CD8-positive, alpha-beta memory T cell (primary cell): ENCODE results near the gene PDLIM4. TPM values are rescaled to one million over a fixed set of nuclear protein-coding genes. Genes with fewer than 3 reads are reported as not detected.

Source experiments
- CTCF ChIA-PET: fragments of 350-600 bp; sonication (Branson Sonifier 250); formaldehyde crosslinking; loops from one replicate; lab custom pipeline; 2021; ENCODE audit warnings: antibody characterized with exemption; lab: Charles Lee
- POLR2A ChIA-PET: fragments of 350-600 bp; sonication (Branson Sonifier 250); formaldehyde crosslinking; loops from one replicate; lab custom pipeline; 2021; ENCODE audit warnings: antibody characterized with exemption; lab: Charles Lee
- DNase-seq, 5 donors: peaks; one replicate each; pipeline versions ENCODE4 v3.0.0 to v3.0.0-alpha.2; 2020 to 2022; ENCODE audit warnings: mixed read lengths in 1 of 5
- H3K27ac ChIP-seq: one replicate; pipeline ENCODE4 v1.7.0; 2013; ENCODE audit warnings: low read depth, mild to moderate bottlenecking, low read length, moderate library complexity
- H3K27me3 ChIP-seq: 2 replicates; pipeline ENCODE4 v1.7.0; 2013; ENCODE audit warnings: low read length, mild to moderate bottlenecking; ENCODE audit not compliant: insufficient read depth, poor library complexity, severe bottlenecking
- H3K36me3 ChIP-seq: 2 replicates; pipeline ENCODE4 v1.7.0; 2013; ENCODE audit warnings: mild to moderate bottlenecking, low read length, moderate library complexity; ENCODE audit not compliant: insufficient read depth
- H3K4me1 ChIP-seq: 2 replicates; pipeline ENCODE4 v1.7.0; 2013; ENCODE audit warnings: mild to moderate bottlenecking, low read length, moderate library complexity; ENCODE audit not compliant: insufficient read depth
- H3K4me3 ChIP-seq: 2 replicates; pipeline ENCODE4 v1.7.0; 2013; ENCODE audit warnings: mild to moderate bottlenecking, low read length
- H3K9me3 ChIP-seq: 2 replicates; pipeline ENCODE4 v1.7.0; 2013; ENCODE audit warnings: mild to moderate bottlenecking, low read length
- H3K27ac Mint-ChIP-seq, 8 donors: one replicate each; pipeline ENCODE4 v1.8.0; 2020 to 2021; ENCODE audit warnings: mixed read lengths in 8 of 8, mild to moderate bottlenecking in 6 of 8, inconsistent platforms in 3 of 8, moderate library complexity in 3 of 8
- H3K27me3 Mint-ChIP-seq, 2 donors: one replicate each; pipeline ENCODE4 v1.8.0; 2020 to 2021; ENCODE audit warnings: mixed read lengths in 2 of 2, mild to moderate bottlenecking in 1 of 2, moderate library complexity in 1 of 2
- H3K36me3 Mint-ChIP-seq, 3 donors: one replicate each; pipeline ENCODE4 v1.8.0; 2020 to 2021; ENCODE audit warnings: mixed read lengths in 3 of 3, inconsistent platforms in 1 of 3, mild to moderate bottlenecking in 1 of 3
- H3K4me1 Mint-ChIP-seq, 3 donors: one replicate each; pipeline ENCODE4 v1.8.0; 2020 to 2021; ENCODE audit warnings: mixed read lengths in 3 of 3, inconsistent platforms in 1 of 3, mild to moderate bottlenecking in 1 of 3
- H3K4me3 Mint-ChIP-seq, 7 donors: one replicate each; pipeline ENCODE4 v1.8.0; 2020 to 2021; ENCODE audit warnings: mixed read lengths in 7 of 7, mild to moderate bottlenecking in 6 of 7, moderate library complexity in 4 of 7, inconsistent platforms in 2 of 7
- H3K9me3 Mint-ChIP-seq, 5 donors: one replicate each; pipeline ENCODE4 v1.8.0; 2020 to 2022; ENCODE audit warnings: mixed read lengths in 5 of 5, mild to moderate bottlenecking in 3 of 5, moderate library complexity in 2 of 5, inconsistent platforms in 1 of 5
- polyA plus RNA-seq: library from polyadenylated mRNA; unstranded; fragments of 300-500 nt; fragmentation: Illumina TruSeq; gene quantifications from one replicate; pipeline ENCODE4 v1.2.3, GENCODE V29; 2021
- total RNA-seq, 2 experiments: library from RNA; stranded (reverse); gene quantifications; one replicate each; pipeline ENCODE4 v1.2.3, GENCODE V29; 2021

Gene PDLIM4
- total and polyA plus RNA-seq, 3 experiments from 2014 or later = 0.39 to 1.4 TPM; not detected in 1

- Mint-ChIP-seq H3K36me3 (no peaks in the 10 kb centered on the region), H3K9me3 (no peaks in the 10 kb centered on the region), H3K27ac (no peak overlapping the region), H3K4me1 (peaks cover 1 to 17% (median 14%) of the 10 kb centered on the region in 3 donors), H3K27me3 (peaks cover 15 to 25% of the 10 kb centered on the region in 2 donors), H3K4me3 (no peak overlapping the region)
- no peaks in the 10 kb centered on the region for H3K27me3 ChIP-seq
- H3K4me3 ChIP-seq = no peak overlapping the region
- no peak for DNase-seq
- no peaks in the 10 kb centered on the region for H3K9me3 ChIP-seq
- H3K4me1 ChIP-seq = peaks cover 14% of the 10 kb centered on the region
- POLR2A ChIA-PET = no interaction called here
- no peak overlapping the region for H3K27ac ChIP-seq
- CTCF ChIA-PET = interaction anchor here (3.6 kb wide), 1 partner anchor 14 kb away, joined by 22 read pairs; no protein-coding TSS in a partner anchor
- H3K36me3 ChIP-seq = no peaks in the 10 kb centered on the region
Measured at GRCh38 chr5:132224716-132225115, 32.8 kb upstream of the PDLIM4 start.

- H3K9me3 Mint-ChIP-seq = no peaks in the 10 kb centered on the region
- ChIA-PET POLR2A (no interaction called here), CTCF (interaction anchor here (3.6 kb wide), 1 partner anchor 13 kb away, joined by 22 read pairs; no protein-coding TSS in a partner anchor)
- no peak overlapping the region for H3K27ac Mint-ChIP-seq
- H3K4me1 Mint-ChIP-seq = peaks cover 1 to 17% (median 16%) of the 10 kb centered on the region in 3 donors
- Histone ChIP-seq H3K27ac (no peak overlapping the region), H3K9me3 (no peaks in the 10 kb centered on the region), H3K4me1 (peaks cover 14% of the 10 kb centered on the region), H3K4me3 (no peak overlapping the region), H3K36me3 (no peaks in the 10 kb centered on the region), H3K27me3 (no peaks in the 10 kb centered on the region)
- no peaks in the 10 kb centered on the region for H3K36me3 Mint-ChIP-seq
- peaks cover 15 to 29% of the 10 kb centered on the region in 2 donors for H3K27me3 Mint-ChIP-seq
- peak overlapping the region in 5 of 7 donors; percentile 16 to 47 (median 33) for H3K4me3 Mint-ChIP-seq
- peak in 1 of 5 donors; percentile 30 for DNase-seq
Measured at GRCh38 chr5:132225165-132226032, 32.1 kb upstream of the PDLIM4 start.

GRCh38 chr5:132226516-132227234, 30.8 kb upstream of the PDLIM4 start:
- peaks cover 15 to 35% of the 10 kb centered on the region in 2 donors for H3K27me3 Mint-ChIP-seq
- Histone ChIP-seq H3K9me3 (no peaks in the 10 kb centered on the region), H3K27ac (peak overlapping the region; percentile 53), H3K4me1 (peaks cover 14% of the 10 kb centered on the region), H3K4me3 (peak overlapping the region; percentile 7), H3K36me3 (no peaks in the 10 kb centered on the region), H3K27me3 (no peaks in the 10 kb centered on the region)
- peaks cover 3 to 17% (median 16%) of the 10 kb centered on the region in 3 donors for H3K4me1 Mint-ChIP-seq
- H3K27ac Mint-ChIP-seq = peak overlapping the region in 2 of 8 donors; percentile 16 to 26
- H3K36me3 Mint-ChIP-seq = no peaks in the 10 kb centered on the region
- POLR2A ChIA-PET = no interaction called here
- peak overlapping the region; percentile 21 to 68 (median 64) for H3K4me3 Mint-ChIP-seq
- no peak for DNase-seq
- CTCF ChIA-PET = interaction anchor here (3.6 kb wide), 1 partner anchor 12 kb away, joined by 22 read pairs; no protein-coding TSS in a partner anchor
- H3K9me3 Mint-ChIP-seq = no peaks in the 10 kb centered on the region

DNA sequence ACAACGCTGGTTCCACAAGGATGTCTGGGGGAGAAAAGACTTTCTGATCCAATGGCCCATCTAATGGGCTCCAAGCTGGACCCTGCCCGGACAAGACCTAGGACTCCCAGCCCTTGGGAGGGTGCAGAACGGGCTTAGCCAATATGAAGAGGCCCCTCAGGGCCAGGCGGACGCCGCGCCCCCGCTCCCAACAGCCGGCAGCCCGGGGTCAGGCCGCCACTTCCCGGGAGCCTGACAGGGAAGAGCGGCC, 30.3 kb upstream of the PDLIM4 start:
- Histone ChIP-seq H3K27ac (peak overlapping the region; percentile 53), H3K36me3 (no peaks in the 10 kb centered on the region), H3K4me3 (peak overlapping the region; percentile 7), H3K27me3 (no peaks in the 10 kb centered on the region), H3K9me3 (no peaks in the 10 kb centered on the region), H3K4me1 (peaks cover 14% of the 10 kb centered on the region)
- no peak for DNase-seq
- Mint-ChIP-seq H3K4me3 (peak overlapping the region in 5 of 7 donors; percentile 21 to 68 (median 41)), H3K9me3 (no peaks in the 10 kb centered on the region), H3K27ac (no peak overlapping the region), H3K27me3 (peaks cover 15 to 35% of the 10 kb centered on the region in 2 donors), H3K36me3 (no peaks in the 10 kb centered on the region), H3K4me1 (peaks cover 3 to 17% (median 16%) of the 10 kb centered on the region in 3 donors)
- ChIA-PET POLR2A (no interaction called here), CTCF (interaction anchor here (1.0 to 3.6 kb wide), 3 partner anchors 10 to 12 kb away, joined by 3 to 22 read pairs (median 4); no protein-coding TSS in a partner anchor)

- Histone ChIP-seq H3K27ac (peak within 1 kb of the TSS; percentile 53), H3K36me3 (no peaks in the 10 kb centered on the region), H3K4me1 (peaks cover 14% of the 10 kb centered on the region), H3K27me3 (no peaks in the 10 kb centered on the region), H3K4me3 (peak within 1 kb of the TSS; percentile 7), H3K9me3 (no peaks in the 10 kb centered on the region)
- peak in 1 of 5 donors; percentile 19 for DNase-seq
- no peaks in the 10 kb centered on the region for H3K9me3 Mint-ChIP-seq
- peaks cover 3 to 17% (median 16%) of the 10 kb centered on the region in 3 donors for H3K4me1 Mint-ChIP-seq
- peak within 1 kb of the TSS; percentile 21 to 72 (median 67) for H3K4me3 Mint-ChIP-seq
- H3K27me3 Mint-ChIP-seq = peaks cover 15 to 37% of the 10 kb centered on the region in 2 donors
- CTCF ChIA-PET = interaction anchor here (1.0 to 1.1 kb wide), 2 partner anchors 10 to 12 kb away, joined by 3 to 4 read pairs; no protein-coding TSS in a partner anchor
- H3K36me3 Mint-ChIP-seq = no peaks in the 10 kb centered on the region
- POLR2A ChIA-PET = no interaction called here
- H3K27ac Mint-ChIP-seq = peak within 1 kb of the TSS in 1 of 8 donors; percentile 26
Measured at GRCh38 chr5:132227485-132228240, 29.8 kb upstream of the PDLIM4 start, which contains the start of gene P4HA2. TSS of gene P4HA2 (minus strand) at chr5:132227853. CDS start at chr5:132218626, 9,227 bp downstream.

DNA sequence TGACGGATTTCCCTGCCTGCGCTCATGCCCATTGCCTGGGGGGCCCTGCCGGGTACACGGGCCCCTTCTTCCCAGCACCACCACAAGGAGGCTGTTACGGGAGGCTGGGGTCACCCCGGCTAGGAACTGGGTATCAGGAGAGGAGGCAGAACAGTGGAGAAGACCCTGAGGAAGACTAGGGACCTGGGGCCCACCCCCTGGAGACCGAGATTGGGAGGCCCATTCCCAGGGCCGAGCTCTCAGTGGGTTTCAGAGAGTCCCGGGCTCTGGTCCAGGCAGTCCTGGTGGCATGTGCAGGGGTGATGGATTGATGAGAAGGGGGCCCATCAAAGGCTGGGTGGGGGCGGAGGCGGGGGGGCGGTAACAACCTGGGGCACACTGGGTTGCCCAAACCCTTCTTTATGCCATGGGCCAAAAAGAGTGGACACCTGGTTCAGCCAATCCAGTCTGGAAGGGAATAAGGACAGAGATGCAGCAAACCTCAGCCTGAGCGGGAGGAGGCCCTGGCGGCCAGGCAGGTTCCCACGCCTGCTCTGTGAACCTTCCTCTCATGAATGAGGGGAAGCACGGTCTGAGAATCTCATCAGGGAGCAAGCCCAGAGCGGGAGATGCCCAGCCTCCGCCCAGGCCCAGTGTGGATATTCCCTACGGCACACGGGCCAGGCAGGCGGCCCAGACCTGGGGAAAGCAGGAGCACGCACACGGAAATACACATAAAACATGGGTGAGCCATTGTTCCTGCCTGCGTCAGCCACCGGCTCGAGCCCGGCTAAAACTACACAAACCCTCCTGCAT, 29.1 kb upstream of the PDLIM4 start:
- ChIA-PET CTCF (interaction anchor here (1.0 to 1.4 kb wide), 3 partner anchors 9 to 11 kb away, joined by 3 to 4 read pairs (median 3); no protein-coding TSS in a partner anchor), POLR2A (no interaction called here)
- Histone ChIP-seq H3K4me1 (peaks cover 14% of the 10 kb centered on the region), H3K27ac (peak overlapping the region; percentile 38), H3K4me3 (no peak overlapping the region), H3K36me3 (no peaks in the 10 kb centered on the region), H3K27me3 (no peaks in the 10 kb centered on the region), H3K9me3 (no peaks in the 10 kb centered on the region)
- peak overlapping the region; percentile 55 to 87 (median 69) for H3K4me3 Mint-ChIP-seq
- no peaks in the 10 kb centered on the region for H3K9me3 Mint-ChIP-seq
- DNase-seq = no peak
- no peak overlapping the region for H3K27ac Mint-ChIP-seq
- peaks cover 3 to 17% (median 16%) of the 10 kb centered on the region in 3 donors for H3K4me1 Mint-ChIP-seq
- no peaks in the 10 kb centered on the region for H3K36me3 Mint-ChIP-seq
- H3K27me3 Mint-ChIP-seq = peaks cover 12 to 40% of the 10 kb centered on the region in 2 donors

DNA sequence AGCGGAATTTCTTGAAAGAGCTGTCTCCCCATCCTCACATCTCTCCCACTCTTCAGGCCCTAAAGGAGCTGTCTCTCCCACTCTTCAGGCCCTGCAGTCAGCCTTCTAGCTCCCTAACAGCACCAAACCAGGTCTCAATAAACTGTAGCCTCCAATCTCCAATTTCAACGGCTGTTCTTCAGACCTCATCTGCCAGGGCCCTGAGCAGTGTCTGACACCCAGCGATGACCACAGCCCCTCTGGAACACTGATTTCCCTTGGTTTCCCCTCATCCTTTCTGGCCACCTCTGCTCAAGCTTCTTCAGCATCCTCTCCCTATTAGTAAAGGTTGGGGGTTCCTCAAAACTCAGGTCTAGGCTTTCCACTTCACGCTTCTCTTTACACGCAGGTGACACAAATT, 28.3 kb upstream of the PDLIM4 start:
- Mint-ChIP-seq H3K4me1 (peaks cover 3 to 17% (median 16%) of the 10 kb centered on the region in 3 donors), H3K9me3 (no peaks in the 10 kb centered on the region), H3K4me3 (peak overlapping the region; percentile 55 to 87 (median 69)), H3K36me3 (no peaks in the 10 kb centered on the region), H3K27ac (peak overlapping the region in 1 of 8 donors; percentile 41), H3K27me3 (peaks cover 12 to 40% of the 10 kb centered on the region in 2 donors)
- no peak for DNase-seq
- H3K9me3 ChIP-seq = no peaks in the 10 kb centered on the region
- ChIA-PET POLR2A (no interaction called here), CTCF (interaction anchor here (1.4 kb wide), 1 partner anchor 9 kb away, joined by 3 read pairs; no protein-coding TSS in a partner anchor)
- H3K27me3 ChIP-seq = no peaks in the 10 kb centered on the region
- peaks cover 14% of the 10 kb centered on the region for H3K4me1 ChIP-seq
- H3K4me3 ChIP-seq = no peak overlapping the region
- H3K27ac ChIP-seq = no peak overlapping the region
- H3K36me3 ChIP-seq = no peaks in the 10 kb centered on the region
